Measurements from ENCODE around the gene INSR. TPM values are rescaled to one million over a fixed set of nuclear protein-coding genes. Genes with fewer than 3 reads are reported as not detected.

INSR gene
- total RNA-seq, 1 experiment from 2014 or later = 13.7 TPM

GRCh38 chr19:7161292-7161691 lies 132.9 kb downstream of the INSR start:
- Histone ChIP-seq H3K4me2 (ENCODE audit: low read length) (no peak overlapping the region), H3K4me1 (ENCODE audit: insufficient read depth, low read length) (no peaks in the 10 kb centered on the region), H2AFZ (ENCODE audit: low read length) (no peak overlapping the region), H3K79me2 (ENCODE audit: low read length) (no peaks in the 10 kb centered on the region), H3K36me3 (ENCODE audit: low read depth, low read length) (peaks cover 4% of the 10 kb centered on the region; the same call in 1 of the 2 replicates), H3K27me3 (ENCODE audit: low read length) (no peaks in the 10 kb centered on the region), H3K9me3 (ENCODE audit: low read length) (no peaks in the 10 kb centered on the region), H3K9ac (ENCODE audit: low read length) (no peak overlapping the region), H3K4me3 (ENCODE audit: low read length) (no peak overlapping the region), H3F3A (ENCODE audit: low read length, unreplicated experiment) (no peaks in the 10 kb centered on the region), H3K9me2 (replicated peaks; ENCODE audit: low read length) (no peaks in the 10 kb centered on the region), H3K27ac (ENCODE audit: low read length) (no peak overlapping the region), H4K20me1 (ENCODE audit: low read length) (no peaks in the 10 kb centered on the region)
- DNase-seq (no peak), ATAC-seq (no peak)
- no TSS peak for BruUV-seq (replicated peaks)
- intact Hi-C loops (cut with micrococcal nuclease) = no loop called here
- ChIA-PET POLR2A (ENCODE audit: unreplicated experiment) (no interaction called here), CTCF (no interaction called here)
- TF ChIP-seq EZH2phosphoT487 (IDR thresholded peaks at IDR 0.05; ENCODE audit: borderline replicate concordance, low read length) = no peak
- TF ChIP-seq EZH2 (IDR thresholded peaks at IDR 0.05; ENCODE audit: low read length, unreplicated experiment) = no peak
- TF ChIP-seq CTCF (conservative IDR thresholded peaks at IDR 0.05; ENCODE audit: low read depth, low read length) = no peak

- no peaks in the 10 kb centered on the region for H3K9me2 ChIP-seq (replicated peaks; ENCODE audit: low read length)
- ATAC-seq (no peak), DNase-seq (no peak)
- no peaks in the 10 kb centered on the region for H3K27me3 ChIP-seq (ENCODE audit: low read length)
- POLR2A ChIA-PET (ENCODE audit: unreplicated experiment) = no interaction called here
- H4K20me1 ChIP-seq (ENCODE audit: low read length) = no peaks in the 10 kb centered on the region
- H3K36me3 ChIP-seq (ENCODE audit: low read depth, low read length) = peaks cover 4% of the 10 kb centered on the region; the same call in 1 of the 2 replicates
- H3K4me3 ChIP-seq (ENCODE audit: low read length) = no peak overlapping the region
- TF ChIP-seq EZH2phosphoT487 (IDR thresholded peaks at IDR 0.05; ENCODE audit: borderline replicate concordance, low read length) (no peak), CTCF (conservative IDR thresholded peaks at IDR 0.05; ENCODE audit: low read depth, low read length) (no peak), EZH2 (IDR thresholded peaks at IDR 0.05; ENCODE audit: low read length, unreplicated experiment) (no peak)
- H3F3A ChIP-seq (ENCODE audit: low read length, unreplicated experiment) = no peaks in the 10 kb centered on the region
- intact Hi-C loops (cut with micrococcal nuclease) = no loop called here
- no peaks in the 10 kb centered on the region for H3K4me1 ChIP-seq (ENCODE audit: insufficient read depth, low read length)
- CTCF ChIA-PET = no interaction called here
- no peak overlapping the region for H2AFZ ChIP-seq (ENCODE audit: low read length)
- no peak overlapping the region for H3K9ac ChIP-seq (ENCODE audit: low read length)
- no peak overlapping the region for H3K4me2 ChIP-seq (ENCODE audit: low read length)
- no peaks in the 10 kb centered on the region for H3K79me2 ChIP-seq (ENCODE audit: low read length)
- no TSS peak for BruUV-seq (replicated peaks)
- H3K27ac ChIP-seq (ENCODE audit: low read length) = no peak overlapping the region
- no peaks in the 10 kb centered on the region for H3K9me3 ChIP-seq (ENCODE audit: low read length)
Measured at GRCh38 chr19:7159105-7159933, 134.9 kb downstream of the INSR start.

- H3K4me1 ChIP-seq (ENCODE audit: insufficient read depth, low read length) = no peaks in the 10 kb centered on the region
- H3K36me3 ChIP-seq (ENCODE audit: low read depth, low read length) = no peaks in the 10 kb centered on the region
- DNase-seq = no peak
- intact Hi-C loops (cut with micrococcal nuclease) = no loop called here
- H3K79me2 ChIP-seq (ENCODE audit: low read length) = no peaks in the 10 kb centered on the region
- no peak for ATAC-seq
- H3K27ac ChIP-seq (ENCODE audit: low read length) = no peak overlapping the region
- H3K4me2 ChIP-seq (ENCODE audit: low read length) = no peak overlapping the region
- no peaks in the 10 kb centered on the region for H3K9me3 ChIP-seq (ENCODE audit: low read length)
- no peaks in the 10 kb centered on the region for H4K20me1 ChIP-seq (ENCODE audit: low read length)
- ChIA-PET CTCF (no interaction called here), POLR2A (ENCODE audit: unreplicated experiment) (no interaction called here)
- no TSS peak for BruUV-seq (replicated peaks)
- no peaks in the 10 kb centered on the region for H3K27me3 ChIP-seq (ENCODE audit: low read length)
- H3K9ac ChIP-seq (ENCODE audit: low read length) = no peak overlapping the region
- no peaks in the 10 kb centered on the region for H3K9me2 ChIP-seq (replicated peaks; ENCODE audit: low read length)
- no peak overlapping the region for H2AFZ ChIP-seq (ENCODE audit: low read length)
- no peaks in the 10 kb centered on the region for H3F3A ChIP-seq (ENCODE audit: low read length, unreplicated experiment)
- no peak overlapping the region for H3K4me3 ChIP-seq (ENCODE audit: low read length)
- TF ChIP-seq CTCF (conservative IDR thresholded peaks at IDR 0.05; ENCODE audit: low read depth, low read length) (no peak), EZH2phosphoT487 (IDR thresholded peaks at IDR 0.05; ENCODE audit: borderline replicate concordance, low read length) (no peak)
Measured at GRCh38 chr19:7153022-7153421, 141.2 kb downstream of the INSR start.
